ENCODE measurements around the gene GDF15.

GDF15 gene

DNA sequence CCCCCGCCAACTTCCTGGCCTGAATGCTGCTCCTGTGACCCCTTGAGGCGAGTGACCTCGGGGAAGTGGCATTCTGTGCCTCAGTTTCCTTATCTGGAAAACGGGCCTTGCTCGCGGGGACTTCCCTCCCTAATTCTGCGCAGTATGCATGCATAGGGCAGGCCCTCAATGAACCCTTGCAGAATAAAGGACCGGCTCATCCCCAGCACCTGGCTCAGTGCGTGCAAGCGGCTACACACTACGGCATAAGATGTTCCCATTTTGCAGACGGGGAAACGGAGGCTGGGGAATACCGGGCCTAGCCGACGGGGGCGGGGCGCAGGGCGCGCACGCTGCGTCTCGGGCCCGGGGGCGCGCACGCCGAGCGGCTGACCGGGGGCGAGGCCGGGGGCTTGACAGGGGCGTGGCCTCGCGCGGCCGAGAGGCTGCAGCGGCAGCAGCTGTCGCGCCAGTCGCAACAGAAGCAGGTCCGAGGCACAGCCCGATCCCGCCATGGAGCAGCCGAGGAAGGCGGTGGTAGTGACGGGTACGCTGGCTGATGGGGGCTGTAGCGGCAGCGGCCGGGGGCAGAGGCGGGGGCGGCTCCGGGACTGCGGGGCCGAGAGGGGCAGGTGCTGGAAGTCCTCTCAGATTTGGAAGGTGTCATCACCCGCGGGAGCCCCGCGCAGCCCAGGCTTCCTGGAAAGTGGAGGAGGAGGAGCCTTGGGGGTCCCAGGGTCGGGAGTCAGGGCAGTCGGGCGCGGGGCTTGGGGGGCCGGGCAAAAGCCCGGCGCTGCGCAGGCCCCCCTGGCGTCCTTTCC is 45.6 kb upstream of the GDF15 start, which contains the start of gene PGPEP1:
TSS of gene PGPEP1 (plus strand) at position 409 of the 800 bp plus-strand sequence. CDS start at position 493, 84 bp downstream.
- no peaks in the 10 kb centered on the region; the same call in 1 of the 2 replicates for H3K36me3 ChIP-seq (ENCODE audit: insufficient read depth, low read length)
- H3K4me3 ChIP-seq (ENCODE audit: low read length, poor library complexity, severe bottlenecking) = peak within 1 kb of the TSS; percentile 90
- TF ChIP-seq, protein P1, sequence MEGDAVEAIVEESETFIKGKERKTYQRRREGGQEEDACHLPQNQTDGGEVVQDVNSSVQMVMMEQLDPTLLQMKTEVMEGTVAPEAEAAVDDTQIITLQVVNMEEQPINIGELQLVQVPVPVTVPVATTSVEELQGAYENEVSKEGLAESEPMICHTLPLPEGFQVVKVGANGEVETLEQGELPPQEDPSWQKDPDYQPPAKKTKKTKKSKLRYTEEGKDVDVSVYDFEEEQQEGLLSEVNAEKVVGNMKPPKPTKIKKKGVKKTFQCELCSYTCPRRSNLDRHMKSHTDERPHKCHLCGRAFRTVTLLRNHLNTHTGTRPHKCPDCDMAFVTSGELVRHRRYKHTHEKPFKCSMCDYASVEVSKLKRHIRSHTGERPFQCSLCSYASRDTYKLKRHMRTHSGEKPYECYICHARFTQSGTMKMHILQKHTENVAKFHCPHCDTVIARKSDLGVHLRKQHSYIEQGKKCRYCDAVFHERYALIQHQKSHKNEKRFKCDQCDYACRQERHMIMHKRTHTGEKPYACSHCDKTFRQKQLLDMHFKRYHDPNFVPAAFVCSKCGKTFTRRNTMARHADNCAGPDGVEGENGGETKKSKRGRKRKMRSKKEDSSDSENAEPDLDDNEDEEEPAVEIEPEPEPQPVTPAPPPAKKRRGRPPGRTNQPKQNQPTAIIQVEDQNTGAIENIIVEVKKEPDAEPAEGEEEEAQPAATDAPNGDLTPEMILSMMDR (conservative IDR thresholded peaks at IDR 0.05; ENCODE audit: low read length) = no peak
- no peak for TF ChIP-seq EZH2phosphoT487 (IDR thresholded peaks at IDR 0.05; ENCODE audit: borderline replicate concordance)
- H3K79me2 ChIP-seq (ENCODE audit: insufficient read depth, low read length) = peaks cover 30% of the 10 kb centered on the region
- peak within 1 kb of the TSS; percentile 90 for H3K9ac ChIP-seq (ENCODE audit: low read depth, low read length, poor library complexity, severe bottlenecking)
- H3K4me1 ChIP-seq (ENCODE audit: insufficient read depth, low read length, poor library complexity, severe bottlenecking) = peaks cover 21% of the 10 kb centered on the region
- peak within 1 kb of the TSS; percentile 81 for H2AFZ ChIP-seq (ENCODE audit: low read length)
- no peaks in the 10 kb centered on the region for H3K9me2 ChIP-seq (replicated peaks; ENCODE audit: low read depth, low read length)
- no peaks in the 10 kb centered on the region for H3K27me3 ChIP-seq (ENCODE audit: insufficient read depth, low read length, poor library complexity, severe bottlenecking)
- peaks cover 9% of the 10 kb centered on the region for H4K20me1 ChIP-seq (ENCODE audit: insufficient read depth, low read length, poor library complexity, severe bottlenecking)
- 0 out of 2 replicates have a peak, but pooled peaks cover 2% of the 10 kb centered on the region for H3F3A ChIP-seq (ENCODE audit: low read depth)
- H3K4me2 ChIP-seq (ENCODE audit: low read depth, low read length, poor library complexity, severe bottlenecking) = peak within 1 kb of the TSS; percentile 89
- no peaks in the 10 kb centered on the region for H3K9me3 ChIP-seq (ENCODE audit: insufficient read depth, low read depth, low read length)

DNA sequence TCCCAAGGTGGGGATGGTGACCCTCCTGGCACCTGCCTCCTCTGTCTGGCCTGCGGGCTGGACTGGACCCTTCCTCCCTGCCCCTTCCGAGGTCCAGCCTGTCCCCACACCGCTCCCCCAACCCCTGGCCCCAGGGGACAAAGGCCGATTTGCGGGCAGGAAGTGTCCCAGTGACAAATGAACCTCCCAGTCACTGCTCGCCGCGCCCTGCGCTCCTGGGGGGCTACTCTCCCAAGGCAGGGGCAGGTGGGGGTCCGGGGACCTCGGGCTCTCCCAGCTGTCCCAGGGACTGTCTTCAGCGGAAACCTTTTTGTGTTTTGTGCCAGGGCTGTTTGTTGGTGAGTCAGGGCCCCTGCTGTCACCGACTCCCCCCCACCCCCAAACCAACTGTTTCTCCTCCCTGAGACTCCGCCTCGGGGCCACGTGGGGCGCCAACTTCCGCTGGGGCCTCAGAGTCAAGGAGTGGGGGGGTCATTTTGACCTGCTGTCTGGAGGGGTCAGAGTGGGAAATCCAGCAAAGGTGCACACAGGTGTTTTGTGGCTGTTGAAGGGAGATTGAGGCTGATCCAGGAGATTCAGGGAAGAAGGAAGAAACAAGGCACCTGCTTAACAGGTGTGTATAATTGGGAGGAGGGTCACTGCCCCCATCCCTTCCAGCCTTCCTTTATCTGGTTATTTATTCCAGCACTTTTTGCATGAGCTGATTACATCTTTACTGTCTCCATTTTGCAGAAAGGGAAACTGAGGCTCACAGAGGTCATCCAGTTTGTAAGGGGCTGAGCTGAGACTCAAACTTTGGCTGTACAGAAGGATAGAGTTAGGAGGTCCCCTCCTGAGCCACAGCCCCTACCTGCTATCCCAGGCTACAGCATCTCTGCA is 44.7 kb upstream of the GDF15 start:
- H3K4me3 ChIP-seq (ENCODE audit: low read length, poor library complexity, severe bottlenecking) = peak overlapping the region; percentile 90
- no peaks in the 10 kb centered on the region for H3K27me3 ChIP-seq (ENCODE audit: insufficient read depth, low read length, poor library complexity, severe bottlenecking)
- no peak for TF ChIP-seq EZH2phosphoT487 (IDR thresholded peaks at IDR 0.05; ENCODE audit: borderline replicate concordance)
- TF ChIP-seq, protein P1 (conservative IDR thresholded peaks at IDR 0.05; ENCODE audit: low read length) = peak; percentile 21; the same call in 1 of the 2 replicates
- peaks cover 30% of the 10 kb centered on the region for H3K79me2 ChIP-seq (ENCODE audit: insufficient read depth, low read length)
- H3K36me3 ChIP-seq (ENCODE audit: insufficient read depth, low read length) = no peaks in the 10 kb centered on the region; the same call in 1 of the 2 replicates
- H3K4me1 ChIP-seq (ENCODE audit: insufficient read depth, low read length, poor library complexity, severe bottlenecking) = peaks cover 21% of the 10 kb centered on the region
- H3K9me3 ChIP-seq (ENCODE audit: insufficient read depth, low read depth, low read length) = no peaks in the 10 kb centered on the region
- peak overlapping the region; percentile 90 for H3K9ac ChIP-seq (ENCODE audit: low read depth, low read length, poor library complexity, severe bottlenecking)
- H4K20me1 ChIP-seq (ENCODE audit: insufficient read depth, low read length, poor library complexity, severe bottlenecking) = peaks cover 9% of the 10 kb centered on the region
- H3K9me2 ChIP-seq (replicated peaks; ENCODE audit: low read depth, low read length) = no peaks in the 10 kb centered on the region
- 0 out of 2 replicates have a peak, but pooled peaks cover 2% of the 10 kb centered on the region for H3F3A ChIP-seq (ENCODE audit: low read depth)
- H3K4me2 ChIP-seq (ENCODE audit: low read depth, low read length, poor library complexity, severe bottlenecking) = peak overlapping the region; percentile 89
- H2AFZ ChIP-seq (ENCODE audit: low read length) = peak overlapping the region; percentile 81

DNA sequence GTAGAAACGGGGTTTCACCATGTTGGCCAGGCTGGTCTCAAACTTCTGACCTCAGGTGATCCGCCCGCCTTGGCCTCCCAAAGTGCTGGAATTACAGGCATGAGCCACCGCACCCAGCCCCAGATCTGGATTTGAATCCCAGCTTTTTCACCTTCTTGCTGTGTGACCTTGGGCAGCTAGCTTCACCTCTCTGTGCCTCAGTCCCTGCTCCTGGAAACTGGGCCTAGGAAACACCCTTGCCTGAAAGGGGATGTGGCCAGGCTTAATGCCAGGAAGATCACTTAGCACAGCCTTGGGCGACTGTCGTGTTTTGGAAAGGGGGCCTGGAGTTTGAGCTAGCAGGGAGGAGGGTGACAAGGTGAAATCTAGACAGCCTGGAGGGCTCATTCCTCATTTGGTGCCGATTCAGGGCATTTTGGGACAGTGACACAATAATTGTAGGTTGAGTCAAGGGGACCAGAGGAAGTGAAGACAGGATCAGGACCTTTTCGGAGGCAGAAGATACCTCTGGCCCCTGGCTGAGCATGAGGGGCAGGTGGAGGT is 43.8 kb upstream of the GDF15 start:
- Histone ChIP-seq H3K4me2 (ENCODE audit: low read depth, low read length, poor library complexity, severe bottlenecking) (peak overlapping the region; percentile 89), H3K9ac (ENCODE audit: low read depth, low read length, poor library complexity, severe bottlenecking) (peak overlapping the region; percentile 90), H3F3A (ENCODE audit: low read depth) (0 out of 2 replicates have a peak, but pooled peaks cover 2% of the 10 kb centered on the region), H3K27me3 (ENCODE audit: insufficient read depth, low read length, poor library complexity, severe bottlenecking) (no peaks in the 10 kb centered on the region), H3K36me3 (ENCODE audit: insufficient read depth, low read length) (no peaks in the 10 kb centered on the region; the same call in 1 of the 2 replicates), H3K4me3 (ENCODE audit: low read length, poor library complexity, severe bottlenecking) (peak overlapping the region; percentile 90), H3K4me1 (ENCODE audit: insufficient read depth, low read length, poor library complexity, severe bottlenecking) (peaks cover 21% of the 10 kb centered on the region), H3K79me2 (ENCODE audit: insufficient read depth, low read length) (peaks cover 30% of the 10 kb centered on the region), H4K20me1 (ENCODE audit: insufficient read depth, low read length, poor library complexity, severe bottlenecking) (peaks cover 9% of the 10 kb centered on the region), H3K9me2 (replicated peaks; ENCODE audit: low read depth, low read length) (no peaks in the 10 kb centered on the region), H2AFZ (ENCODE audit: low read length) (no peak overlapping the region), H3K9me3 (ENCODE audit: insufficient read depth, low read depth, low read length) (no peaks in the 10 kb centered on the region)
- TF ChIP-seq, protein P1 (conservative IDR thresholded peaks at IDR 0.05; ENCODE audit: low read length) = no peak
- TF ChIP-seq EZH2phosphoT487 (IDR thresholded peaks at IDR 0.05; ENCODE audit: borderline replicate concordance) = no peak

Measured in Loucy (cell line).